GM19324 (cell line): ENCODE results near the gene FAM131B.
"Not testable (repeated sequence)": the region's sequence is repeated elsewhere in the genome, so short reads cannot be mapped to it uniquely, and the experiment has no call there.

Source experiments
- ATAC-seq: cut with Tn5 transposase; IDR thresholded peaks from one replicate; pipeline ENCODE4 v1.9.1; 2021; ENCODE audit warnings: mild to moderate bottlenecking, moderate library complexity; ENCODE audit not compliant: unreplicated experiment, low FRiP score

The FAM131B gene

DNA sequence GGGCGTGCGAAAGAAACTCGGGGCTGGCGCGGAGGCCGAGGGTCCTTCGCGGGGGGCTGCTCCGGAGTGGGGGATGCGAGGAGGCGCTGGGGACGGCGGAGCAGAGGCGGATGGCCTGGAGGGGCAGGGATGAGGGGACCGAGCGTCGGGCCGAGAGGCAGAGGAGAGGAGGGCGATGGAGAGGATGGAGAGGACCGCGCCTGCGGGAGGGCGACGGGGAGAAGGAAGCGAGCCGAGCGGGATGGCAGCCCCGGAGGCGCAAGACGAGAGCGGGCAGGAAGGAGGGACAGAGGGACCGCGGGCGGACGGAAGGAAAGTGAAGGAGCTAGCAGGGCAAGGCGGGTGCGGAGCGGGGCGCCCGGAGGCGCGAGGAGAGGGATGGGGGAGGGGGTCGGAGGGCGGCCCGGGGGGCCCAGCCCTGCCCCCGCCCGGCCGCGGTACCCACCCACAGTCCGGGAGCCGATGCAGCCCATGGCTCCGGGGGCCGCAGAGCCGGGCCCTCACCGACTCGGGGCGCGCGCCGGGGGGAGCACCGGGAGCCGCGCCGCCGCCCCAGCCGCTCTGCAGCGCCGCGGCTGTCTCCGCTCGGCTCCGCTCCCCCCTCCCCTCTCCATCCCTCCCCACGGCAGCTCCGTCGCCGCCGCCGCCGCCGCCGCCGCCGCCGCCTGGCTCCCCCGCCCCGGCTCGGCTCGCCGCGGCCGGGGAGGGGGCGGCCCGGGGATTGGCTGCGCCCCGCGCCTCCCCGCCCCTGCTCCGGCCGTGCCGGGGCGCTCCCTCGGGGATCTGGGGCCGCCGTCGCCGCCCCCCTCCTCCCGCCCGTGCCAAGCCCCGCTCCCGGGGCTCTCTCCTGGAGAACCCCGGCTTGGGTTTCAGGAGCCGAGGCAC lies at the start of gene FAM131B:
Gene FAM131B, minus strand, starts transcription at position 583 of the 885 bp plus-strand sequence. Its CDS starts 110 bp downstream, at position 473.
- ATAC-seq, result no peak

- ATAC-seq, result no peak
Observed at GRCh38 chr7:143411976-143412708, 49.6 kb upstream of the FAM131B start.

DNA sequence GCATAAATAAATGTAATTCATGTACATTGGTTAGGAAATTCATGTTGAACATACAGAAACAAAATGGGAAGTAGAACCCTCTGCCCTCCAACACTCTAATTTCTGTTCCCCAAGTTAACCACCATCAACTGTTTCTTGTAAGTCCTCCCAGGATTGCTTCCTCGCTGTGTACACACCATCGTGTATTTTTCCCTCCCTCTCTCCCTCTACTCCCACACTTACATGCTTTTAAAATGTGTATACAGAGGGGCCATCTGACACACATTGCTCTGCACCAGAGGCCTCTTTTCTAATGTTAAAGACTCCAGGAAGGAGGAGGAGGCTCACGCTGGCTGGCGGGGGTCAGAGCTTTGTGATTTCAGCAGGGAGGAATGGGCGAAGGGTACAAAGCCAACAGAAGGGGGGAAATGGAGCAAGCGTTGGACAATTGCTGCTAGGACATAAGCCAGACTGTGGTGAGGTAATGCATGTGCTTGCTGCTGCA lies 48.0 kb upstream of the FAM131B start:
- ATAC-seq, result no peak

- ATAC-seq, result no peak
Observed at GRCh38 chr7:143408686-143409561, 46.4 kb upstream of the FAM131B start, which contains the start of gene EPHA1. Gene EPHA1, minus strand, starts transcription at chr7:143408856. Its CDS starts 51 bp downstream, at chr7:143408805.

DNA sequence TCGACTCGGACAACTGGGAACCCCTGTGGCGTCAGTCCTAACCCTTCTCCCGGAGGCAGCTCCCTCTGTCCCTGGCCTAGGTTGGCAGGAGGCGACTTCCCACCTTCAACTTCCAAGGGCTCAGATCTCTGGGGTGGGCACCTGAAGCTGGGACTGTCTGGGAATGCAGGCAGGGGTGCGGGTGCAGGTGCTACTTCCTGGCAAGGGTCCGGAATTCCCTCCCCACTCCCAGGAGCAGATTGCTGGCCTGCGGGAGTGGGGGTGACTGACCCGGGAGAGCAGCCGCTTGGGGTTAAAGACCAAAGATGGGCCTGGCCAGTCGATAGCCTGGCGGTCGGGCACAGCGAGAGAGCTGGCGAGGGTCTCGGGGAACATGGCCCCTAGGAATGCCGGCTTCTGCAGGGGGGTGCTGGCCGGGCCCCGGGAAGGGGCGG lies 45.8 kb upstream of the FAM131B start:
- no peak for ATAC-seq

DNA sequence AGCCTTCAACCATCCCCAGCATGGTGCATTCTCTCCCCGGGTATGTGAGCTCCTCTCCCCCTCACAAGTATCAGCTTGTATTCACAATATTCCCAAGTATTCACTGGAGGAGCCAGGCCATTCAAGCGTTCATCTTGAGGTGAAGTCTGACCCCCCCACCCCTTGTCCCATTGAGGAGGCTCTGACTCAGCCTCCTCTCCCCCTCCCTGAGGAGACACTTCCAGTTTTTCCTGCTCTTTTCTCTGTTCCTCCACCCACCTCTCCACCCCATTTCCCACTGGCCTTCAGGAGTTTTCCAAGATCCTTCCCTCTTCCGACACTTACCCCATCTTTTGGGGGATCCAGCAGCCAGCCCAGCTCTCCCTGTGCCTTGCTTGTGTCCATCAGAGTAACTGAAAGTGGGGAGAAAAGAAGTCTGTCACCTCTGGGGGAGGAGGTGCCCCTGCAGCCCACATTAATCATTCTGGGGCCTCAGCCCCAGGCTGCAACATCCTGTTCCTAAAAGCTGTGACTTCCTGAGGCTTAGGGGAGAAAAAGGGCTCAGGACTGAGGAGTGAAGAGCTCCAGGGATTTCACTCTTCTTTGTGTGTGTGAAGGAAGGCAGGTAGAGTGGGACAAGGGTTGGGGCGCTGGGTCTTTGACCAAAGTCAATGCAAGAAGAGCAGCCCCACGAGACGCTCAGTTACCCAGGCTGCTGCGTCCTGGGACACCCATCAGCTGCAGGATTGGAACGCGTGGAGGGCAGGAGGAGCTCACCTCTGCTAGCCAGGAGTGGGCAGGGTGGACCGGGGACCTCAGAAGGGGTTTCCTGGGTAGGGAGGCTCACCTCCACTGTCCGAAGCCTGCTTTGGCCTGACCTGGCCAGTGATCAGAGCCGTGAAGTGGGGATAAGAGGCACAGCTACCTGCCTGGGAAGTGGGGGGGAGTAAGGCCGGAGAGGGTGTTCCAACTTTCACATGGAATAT lies 45.1 kb upstream of the FAM131B start:
- no peak for ATAC-seq

DNA sequence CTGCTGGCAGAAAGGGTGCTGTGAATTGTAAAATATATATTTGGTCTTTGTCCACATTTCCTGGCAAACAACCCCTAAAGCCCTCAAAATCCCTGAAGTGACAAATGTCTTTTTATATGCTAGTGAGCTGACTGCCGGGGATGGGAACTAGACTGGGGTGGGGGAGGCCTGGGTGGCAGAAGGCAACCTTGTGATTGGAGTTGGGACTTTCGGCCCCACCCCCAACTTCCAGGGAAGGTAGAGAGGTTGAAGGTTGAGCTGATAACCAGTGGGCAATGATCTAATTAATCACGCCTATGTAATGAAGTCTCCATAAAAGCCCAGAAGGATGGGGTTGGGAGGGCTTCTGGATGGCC lies 43.5 kb upstream of the FAM131B start:
- ATAC-seq, result no peak

DNA sequence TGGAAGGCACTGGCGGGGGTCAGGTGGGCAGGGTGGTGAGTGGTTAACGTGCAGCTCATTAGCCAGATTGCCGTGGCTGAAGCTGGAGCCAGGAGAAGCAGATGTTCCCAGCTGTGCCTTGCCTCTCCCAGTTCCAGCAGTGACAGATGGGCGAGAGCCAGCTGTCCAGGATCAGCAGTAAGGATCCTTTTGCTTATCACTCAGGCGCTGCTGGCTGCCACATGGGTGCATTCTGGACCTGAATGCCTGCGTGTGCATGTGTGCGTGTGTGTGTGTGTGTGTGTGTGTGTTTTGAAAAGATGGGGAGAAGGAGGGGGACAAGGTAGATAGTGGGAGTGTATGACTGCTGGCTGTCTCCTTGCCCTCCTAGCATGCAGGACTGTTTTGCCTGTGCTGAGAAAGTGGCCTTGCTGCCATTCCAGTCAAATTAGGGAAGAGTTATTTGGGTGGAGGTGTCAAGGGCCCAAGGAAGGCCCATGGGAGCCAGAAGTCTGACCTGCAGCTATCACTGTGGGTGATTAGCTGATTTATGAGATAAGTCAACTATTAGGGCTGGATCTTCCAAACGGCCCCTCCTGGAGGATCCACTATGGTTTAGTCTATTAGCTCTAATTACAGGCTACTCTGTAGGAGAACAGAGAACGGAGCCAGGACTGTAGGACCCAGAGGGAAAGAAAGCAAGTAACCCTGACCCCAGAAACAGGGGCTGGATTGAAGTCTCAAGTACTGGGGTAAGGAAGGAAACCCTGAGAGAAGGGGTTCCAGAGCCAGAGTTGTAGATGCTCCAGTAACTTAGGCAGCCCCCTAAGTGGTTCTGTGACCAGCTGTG lies 42.9 kb upstream of the FAM131B start:
- ATAC-seq, result no peak

DNA sequence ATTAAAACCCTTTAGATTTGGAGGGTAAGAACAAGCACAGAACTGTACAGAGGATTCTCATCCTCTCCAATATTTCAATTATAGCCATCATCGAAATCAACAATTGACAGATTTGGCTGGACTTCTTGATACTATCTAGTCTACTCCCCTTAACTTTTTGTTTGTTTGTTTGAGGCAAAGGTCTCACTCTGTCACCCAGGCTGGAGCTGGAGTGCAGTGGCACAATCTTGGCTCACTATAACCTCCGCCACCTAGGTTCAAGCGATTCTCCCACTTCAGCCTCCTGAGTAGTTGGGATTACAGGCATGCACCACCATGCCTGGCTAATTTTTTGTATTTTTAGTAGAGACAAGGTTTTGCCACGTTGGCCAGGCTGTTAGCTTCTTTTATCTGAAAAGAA lies 39.7 kb upstream of the FAM131B start:
- not testable (repeated sequence) for ATAC-seq

DNA sequence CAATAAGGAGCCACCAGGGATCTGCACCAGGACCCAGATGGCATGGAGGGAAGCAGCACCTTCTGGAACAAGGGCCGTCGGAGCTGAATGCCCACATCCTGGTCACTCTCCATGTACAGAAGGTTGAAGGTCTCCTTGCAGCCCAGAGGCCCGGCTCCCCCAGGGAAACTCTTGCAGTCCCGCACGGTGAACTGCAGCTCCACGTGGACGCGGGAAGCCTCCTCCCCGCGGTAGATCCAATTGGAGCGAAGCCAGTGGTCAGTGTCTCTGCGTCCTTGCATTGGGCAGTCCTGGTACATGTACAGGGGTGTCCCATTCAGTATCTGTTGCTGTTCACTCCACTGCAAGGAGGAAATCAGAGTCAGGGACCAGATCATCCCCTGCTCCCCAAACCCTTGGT lies 38.8 kb upstream of the FAM131B start:
- ATAC-seq, result no peak

- ATAC-seq, result no peak
Observed at GRCh38 chr7:143399642-143400041, 37.1 kb upstream of the FAM131B start.

DNA sequence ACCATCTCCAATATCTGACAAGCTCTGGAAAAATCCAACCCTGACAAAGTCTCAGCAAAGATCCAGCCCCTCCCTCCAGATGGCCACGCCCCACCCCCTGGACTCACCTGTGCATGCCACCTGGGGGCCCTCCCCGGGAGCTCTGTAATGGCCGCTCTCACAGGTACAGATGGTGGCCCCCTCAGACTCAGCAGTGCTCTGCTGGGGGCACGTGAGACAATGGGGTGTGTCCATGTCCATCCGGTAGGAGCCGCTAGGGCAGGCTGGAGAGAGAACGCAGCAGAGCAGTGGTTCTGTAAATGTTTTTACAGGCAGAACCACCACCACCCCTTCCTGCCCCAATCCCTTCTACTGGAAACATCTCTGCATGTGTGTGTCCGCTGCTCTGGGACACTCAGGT lies 36.6 kb upstream of the FAM131B start:
- ATAC-seq, result no peak

- no peak for ATAC-seq
Observed at GRCh38 chr7:143398616-143399015, 36.1 kb upstream of the FAM131B start.

- no peak for ATAC-seq
Observed at GRCh38 chr7:143397710-143398530, 35.4 kb upstream of the FAM131B start.

DNA sequence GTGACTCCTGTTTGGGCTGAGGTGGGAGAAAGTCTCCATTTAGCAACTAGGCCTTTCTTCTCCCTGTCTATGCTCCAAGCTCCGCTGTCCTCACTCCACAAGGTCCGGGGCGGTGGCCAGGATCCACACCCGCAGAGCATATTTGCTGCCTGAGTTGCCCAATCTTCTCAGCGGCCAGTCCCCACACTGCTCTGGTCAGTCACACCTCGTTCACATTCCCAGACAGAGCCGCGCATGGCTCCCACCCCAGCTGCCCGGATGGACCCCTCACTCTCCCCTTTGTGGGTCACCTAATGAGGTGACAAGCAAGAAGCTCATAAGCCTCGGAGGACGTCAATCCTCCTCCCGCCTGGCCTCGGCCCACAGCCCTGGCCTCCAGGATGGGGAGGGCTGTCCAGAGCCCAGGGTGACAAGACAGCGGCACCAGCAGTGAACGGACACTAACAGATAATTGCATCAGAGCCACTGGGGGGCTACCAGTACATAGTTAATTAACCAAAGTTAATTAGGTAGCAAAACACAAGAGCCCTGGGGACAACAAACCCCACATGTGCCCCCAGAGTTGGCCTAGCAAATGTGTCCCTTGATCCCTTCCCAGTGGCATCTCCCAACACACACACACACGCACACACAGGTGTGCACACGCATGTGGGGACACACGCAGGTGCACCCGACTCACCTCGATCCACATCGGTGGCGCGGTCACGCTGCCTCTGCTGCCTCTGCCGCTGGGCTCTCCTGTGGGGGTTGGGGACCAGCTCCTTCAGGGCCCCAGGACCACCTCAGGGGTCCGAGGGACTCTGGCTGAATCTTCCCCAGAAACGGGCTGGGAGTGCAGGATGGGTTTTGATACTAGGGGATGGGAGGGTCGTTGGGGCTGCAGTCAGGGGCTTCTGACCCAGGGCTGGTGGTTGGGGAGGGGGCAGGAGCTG lies 34.4 kb upstream of the FAM131B start:
- no peak for ATAC-seq

GRCh38 chr7:143396182-143396581 lies 33.7 kb upstream of the FAM131B start:
- ATAC-seq, result no peak
